Measurements from ENCODE around the gene NBPF1. TPM values are rescaled to one million over a fixed set of nuclear protein-coding genes. Genes with fewer than 3 reads are reported as not detected.

Gene NBPF1
- total and polyA plus RNA-seq, 9 of the 15 experiments (the other 6 are each of a cell fraction or from before 2014, with no cell fraction given) = 5.2 to 42.6 (median 24.1) TPM

- TF ChIP-seq TFAM (CRISPR knock-in tag; conservative IDR thresholded peaks at IDR 0.05) (no peak), ILK (tag; IDR thresholded peaks at IDR 0.05; ENCODE audit: borderline replicate concordance, low read depth) (no peak), SAP30 (IDR thresholded peaks at IDR 0.05; ENCODE audit: borderline replicate concordance, insufficient read depth, low read depth, low read length, poor library complexity, severe bottlenecking) (no peak), FOXK1 (CRISPR knock-in tag; IDR thresholded peaks at IDR 0.05; ENCODE audit: borderline replicate concordance) (peak; percentile 30; the same call in 1 of the 2 replicates), MYNN (IDR thresholded peaks at IDR 0.05) (no peak), MYNN (CRISPR knock-in tag; IDR thresholded peaks at IDR 0.05) (0 out of 2 replicates have a peak, but pooled peaks have one; percentile 73), ZNF445 (CRISPR knock-in tag; IDR thresholded peaks at IDR 0.05; ENCODE audit: low read depth) (no peak), GMEB1 (CRISPR knock-in tag; IDR thresholded peaks at IDR 0.05) (no peak), ZNF197 (CRISPR knock-in tag; IDR thresholded peaks at IDR 0.05; ENCODE audit: low read depth) (no peak), NR2F6 (CRISPR knock-in tag; IDR thresholded peaks at IDR 0.05) (no peak), WHSC1 (IDR thresholded peaks at IDR 0.05; ENCODE audit: low read length) (peak; percentile 92), TRIM24 (IDR thresholded peaks at IDR 0.05) (no peak), PRMT5 (CRISPR knock-in tag; IDR thresholded peaks at IDR 0.05) (peak; percentile 85), RFX7 (CRISPR knock-in tag; IDR thresholded peaks at IDR 0.05) (no peak), ZNF395 (CRISPR knock-in tag; IDR thresholded peaks at IDR 0.05) (no peak), SRSF9 (IDR thresholded peaks at IDR 0.05; ENCODE audit: borderline replicate concordance, low read depth, low read length) (no peak), ZC3H4 (CRISPR knock-in tag; IDR thresholded peaks at IDR 0.05; ENCODE audit: borderline replicate concordance) (peak; percentile 82; the same call in 1 of the 2 replicates), BDP1 (IDR thresholded peaks at IDR 0.05; ENCODE audit: insufficient read depth, insufficient read length) (no peak), NFXL1 (CRISPR knock-in tag; IDR thresholded peaks at IDR 0.05) (no peak), SOX6 (IDR thresholded peaks at IDR 0.05) (no peak)
- TF ChIP-seq, protein P1, sequence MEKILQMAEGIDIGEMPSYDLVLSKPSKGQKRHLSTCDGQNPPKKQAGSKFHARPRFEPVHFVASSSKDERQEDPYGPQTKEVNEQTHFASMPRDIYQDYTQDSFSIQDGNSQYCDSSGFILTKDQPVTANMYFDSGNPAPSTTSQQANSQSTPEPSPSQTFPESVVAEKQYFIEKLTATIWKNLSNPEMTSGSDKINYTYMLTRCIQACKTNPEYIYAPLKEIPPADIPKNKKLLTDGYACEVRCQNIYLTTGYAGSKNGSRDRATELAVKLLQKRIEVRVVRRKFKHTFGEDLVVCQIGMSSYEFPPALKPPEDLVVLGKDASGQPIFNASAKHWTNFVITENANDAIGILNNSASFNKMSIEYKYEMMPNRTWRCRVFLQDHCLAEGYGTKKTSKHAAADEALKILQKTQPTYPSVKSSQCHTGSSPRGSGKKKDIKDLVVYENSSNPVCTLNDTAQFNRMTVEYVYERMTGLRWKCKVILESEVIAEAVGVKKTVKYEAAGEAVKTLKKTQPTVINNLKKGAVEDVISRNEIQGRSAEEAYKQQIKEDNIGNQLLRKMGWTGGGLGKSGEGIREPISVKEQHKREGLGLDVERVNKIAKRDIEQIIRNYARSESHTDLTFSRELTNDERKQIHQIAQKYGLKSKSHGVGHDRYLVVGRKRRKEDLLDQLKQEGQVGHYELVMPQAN (IDR thresholded peaks at IDR 0.05; ENCODE audit: borderline replicate concordance) = no peak
- TF ChIP-seq, protein P2, sequence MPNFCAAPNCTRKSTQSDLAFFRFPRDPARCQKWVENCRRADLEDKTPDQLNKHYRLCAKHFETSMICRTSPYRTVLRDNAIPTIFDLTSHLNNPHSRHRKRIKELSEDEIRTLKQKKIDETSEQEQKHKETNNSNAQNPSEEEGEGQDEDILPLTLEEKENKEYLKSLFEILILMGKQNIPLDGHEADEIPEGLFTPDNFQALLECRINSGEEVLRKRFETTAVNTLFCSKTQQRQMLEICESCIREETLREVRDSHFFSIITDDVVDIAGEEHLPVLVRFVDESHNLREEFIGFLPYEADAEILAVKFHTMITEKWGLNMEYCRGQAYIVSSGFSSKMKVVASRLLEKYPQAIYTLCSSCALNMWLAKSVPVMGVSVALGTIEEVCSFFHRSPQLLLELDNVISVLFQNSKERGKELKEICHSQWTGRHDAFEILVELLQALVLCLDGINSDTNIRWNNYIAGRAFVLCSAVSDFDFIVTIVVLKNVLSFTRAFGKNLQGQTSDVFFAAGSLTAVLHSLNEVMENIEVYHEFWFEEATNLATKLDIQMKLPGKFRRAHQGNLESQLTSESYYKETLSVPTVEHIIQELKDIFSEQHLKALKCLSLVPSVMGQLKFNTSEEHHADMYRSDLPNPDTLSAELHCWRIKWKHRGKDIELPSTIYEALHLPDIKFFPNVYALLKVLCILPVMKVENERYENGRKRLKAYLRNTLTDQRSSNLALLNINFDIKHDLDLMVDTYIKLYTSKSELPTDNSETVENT (CRISPR knock-in tag; IDR thresholded peaks at IDR 0.05) = peak; percentile 64; the same call in 1 of the 2 replicates
Measured at GRCh38 chr1:16628361-16629111, 15.2 kb upstream of the NBPF1 start (continued).
